NCI-H2081 (cell line): ENCODE results near the gene HECW1.
"Not testable (repeated sequence)": the region's sequence is repeated elsewhere in the genome, so short reads cannot be mapped to it uniquely, and the experiment has no call there.

Source experiments
- DNase-seq, 2 experiments: peaks; one replicate each; lab custom pipeline; 2025; lab: John Stamatoyannopoulos, UW

HECW1 gene

DNA sequence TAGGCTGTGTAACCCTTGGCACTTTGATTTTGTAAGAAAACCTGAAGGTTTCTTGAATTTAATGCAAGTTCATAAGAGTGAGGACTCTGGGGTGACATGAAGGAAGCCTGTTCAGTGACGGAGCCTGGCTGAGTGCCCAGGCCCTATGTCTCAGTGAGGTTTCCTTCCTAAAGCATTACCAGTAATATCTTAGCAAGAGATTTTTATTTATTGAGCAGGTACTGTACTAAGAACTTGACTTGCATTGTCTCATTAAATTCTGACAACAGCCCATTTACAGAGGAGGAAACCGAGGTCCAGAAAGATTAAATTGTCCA lies 197.2 kb downstream of the HECW1 start:
- no peak for DNase-seq

DNA sequence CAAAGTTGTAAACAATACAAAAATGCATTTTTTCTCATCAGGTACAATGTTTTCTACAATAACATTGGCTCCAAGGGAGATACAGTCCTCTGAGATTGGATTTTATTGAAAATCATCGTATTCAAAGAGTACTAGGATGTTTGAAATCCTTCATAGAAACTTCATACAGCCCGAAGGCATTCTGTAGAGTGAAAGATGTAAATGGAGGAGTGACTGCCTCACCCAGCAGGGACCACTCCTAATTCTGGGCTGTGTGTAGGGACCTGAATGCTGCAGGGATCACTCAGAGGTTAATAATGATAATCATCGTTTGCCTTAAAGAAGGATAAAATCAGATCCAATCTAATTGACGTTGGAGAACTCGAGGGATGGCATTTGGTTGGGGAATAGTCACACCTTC lies 198.6 kb downstream of the HECW1 start:
- no peak for DNase-seq

DNA sequence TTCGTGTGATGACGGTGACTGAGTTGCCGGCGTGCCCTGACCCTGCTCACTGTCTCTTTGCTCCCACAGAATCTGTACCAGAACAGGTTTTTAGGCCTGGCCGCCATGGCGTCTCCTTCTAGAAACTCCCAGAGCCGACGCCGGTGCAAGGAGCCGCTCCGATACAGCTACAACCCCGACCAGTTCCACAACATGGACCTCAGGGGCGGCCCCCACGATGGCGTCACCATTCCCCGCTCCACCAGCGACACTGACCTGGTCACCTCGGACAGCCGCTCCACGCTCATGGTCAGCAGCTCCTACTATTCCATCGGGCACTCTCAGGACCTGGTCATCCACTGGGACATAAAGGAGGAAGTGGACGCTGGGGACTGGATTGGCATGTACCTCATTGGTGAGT lies 199.2 kb downstream of the HECW1 start:
- DNase-seq: no peak

DNA sequence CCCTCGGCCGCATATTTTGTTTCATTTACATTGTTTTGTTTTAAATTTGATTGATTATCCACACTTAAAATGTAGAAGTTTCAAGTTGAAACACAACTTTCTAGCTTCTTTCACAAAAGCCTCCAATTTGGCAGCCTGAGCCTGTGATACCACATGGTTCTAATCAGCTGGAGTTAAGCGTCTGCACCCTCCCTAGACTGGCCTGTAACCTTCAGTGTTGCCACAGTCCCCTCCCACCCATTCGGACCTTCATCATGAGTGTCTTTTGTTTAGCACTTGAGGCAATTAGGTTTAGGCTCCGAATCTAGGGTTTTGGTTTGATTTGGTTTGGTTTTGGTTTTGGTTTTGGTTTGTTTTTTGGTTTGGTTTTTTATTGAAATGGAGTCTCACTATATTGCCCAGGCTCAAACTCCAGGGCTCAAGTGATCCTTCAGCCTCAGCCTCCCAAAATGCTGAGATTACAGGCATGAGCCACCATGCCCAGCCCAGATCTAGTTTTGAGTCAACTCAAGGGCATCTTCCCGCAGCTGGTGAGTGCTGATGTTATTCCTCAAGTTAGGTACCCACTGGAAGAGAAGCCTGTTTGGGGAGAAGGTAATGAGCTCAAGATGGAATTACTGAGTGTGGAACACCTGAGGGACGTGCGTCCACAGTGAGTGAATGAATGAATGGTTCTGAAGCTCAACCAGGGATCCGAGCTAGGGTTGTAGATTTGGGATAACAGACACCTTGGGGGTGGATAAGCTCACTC lies 201.4 kb downstream of the HECW1 start:
- no peak for DNase-seq

DNA sequence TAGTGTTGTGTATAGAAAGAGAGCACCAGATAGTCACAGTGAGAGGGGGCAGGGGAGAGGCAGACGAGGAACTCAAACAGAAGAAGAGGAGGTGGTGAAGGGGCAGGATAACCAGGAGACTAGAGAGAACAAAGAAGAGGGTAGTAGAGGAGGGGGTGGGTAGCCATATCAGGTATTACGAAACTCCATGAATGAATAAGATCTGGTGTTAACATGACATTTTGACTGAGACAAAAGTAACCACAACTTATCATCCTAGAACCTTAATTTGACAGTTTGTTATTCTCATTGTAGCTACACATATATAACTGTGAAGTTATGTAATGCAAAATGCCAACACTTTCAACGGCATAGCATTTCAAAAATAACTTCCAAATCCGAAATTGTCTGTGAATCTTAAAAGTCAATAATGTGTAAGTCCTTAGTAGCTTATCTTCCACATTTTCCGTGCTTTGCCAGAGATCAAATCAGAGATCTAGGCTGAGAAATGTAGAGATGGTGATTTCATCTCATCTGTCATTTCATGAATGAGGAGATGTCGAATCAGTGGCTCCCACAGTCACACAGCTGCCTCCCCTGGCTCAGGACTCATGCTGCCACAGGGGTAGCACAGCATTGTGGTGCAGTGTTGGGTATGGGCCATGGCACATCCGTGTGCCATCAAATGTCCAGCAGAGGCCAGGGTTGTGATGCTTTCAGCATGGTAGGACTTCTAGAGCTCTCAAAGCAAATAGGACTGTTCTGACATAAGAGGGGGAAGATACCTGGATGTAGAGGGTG lies 202.1 kb downstream of the HECW1 start:
- DNase-seq: no peak

DNA sequence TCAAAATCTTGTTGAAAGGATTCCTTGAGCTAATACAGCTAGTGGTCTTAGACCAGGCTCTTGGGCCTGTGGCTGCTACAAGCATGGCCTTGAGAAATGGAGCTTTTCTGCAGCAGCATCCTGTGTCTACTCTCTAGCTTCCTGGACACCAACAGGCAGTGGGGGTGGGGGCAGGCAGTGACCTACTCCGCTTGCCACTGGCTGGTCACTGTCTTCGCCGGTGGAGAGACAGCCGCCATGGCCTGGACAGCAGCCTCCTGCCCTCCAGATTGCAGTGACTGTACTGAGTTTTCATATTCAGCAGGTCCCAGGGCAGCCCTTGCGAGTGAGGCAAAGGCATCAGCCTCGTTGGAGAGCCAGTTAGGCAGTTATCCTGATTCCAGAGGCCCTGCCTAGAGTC lies 204.6 kb downstream of the HECW1 start:
- no peak for DNase-seq

DNA sequence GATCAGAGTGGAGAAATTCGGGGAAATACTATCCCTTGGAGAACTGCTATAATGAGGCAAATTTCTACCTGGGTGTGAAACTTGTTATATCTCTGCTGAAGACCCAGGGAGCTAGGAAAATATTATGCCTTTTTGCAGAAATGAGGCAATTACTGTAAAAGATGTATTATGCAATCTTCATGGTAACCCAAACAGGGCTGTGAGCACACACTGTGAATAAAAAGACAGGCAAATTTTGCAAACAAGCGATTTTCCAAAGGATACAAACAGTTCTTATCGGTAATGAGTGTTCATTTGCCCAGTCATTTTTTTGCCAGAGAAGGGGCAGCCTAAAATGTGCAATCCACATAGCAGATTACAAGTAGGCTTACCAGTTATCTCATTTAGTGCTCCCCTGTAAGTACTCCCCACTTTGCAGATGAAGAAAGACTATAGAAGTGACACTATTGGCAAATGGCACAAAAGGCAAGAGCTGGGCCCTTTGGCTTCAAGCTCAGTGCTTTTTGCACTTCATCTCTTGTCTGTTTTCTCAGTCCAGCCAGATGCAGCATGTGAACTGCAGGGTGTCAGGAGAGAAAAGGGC lies 205.8 kb downstream of the HECW1 start:
- no peak for DNase-seq

DNA sequence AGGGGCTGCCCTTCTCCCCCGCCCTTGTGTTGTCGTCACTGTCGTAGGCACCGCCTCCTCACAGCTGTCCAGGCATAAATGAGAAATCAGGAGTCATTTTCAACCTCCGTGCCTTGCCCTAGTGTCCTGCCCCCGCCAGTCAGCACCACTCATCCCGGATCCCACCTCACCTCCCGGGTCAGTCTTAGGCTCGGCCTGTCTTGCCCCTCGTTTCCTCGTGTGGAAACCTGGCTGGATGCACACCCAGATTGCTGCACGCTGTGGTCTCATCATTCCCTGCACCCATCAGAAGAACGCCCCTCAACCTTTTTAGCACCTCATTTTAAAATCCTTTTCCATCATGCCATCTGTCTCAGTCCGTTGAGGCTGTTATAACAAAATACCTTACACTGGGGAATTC lies 213.1 kb downstream of the HECW1 start:
- DNase-seq: no peak

DNA sequence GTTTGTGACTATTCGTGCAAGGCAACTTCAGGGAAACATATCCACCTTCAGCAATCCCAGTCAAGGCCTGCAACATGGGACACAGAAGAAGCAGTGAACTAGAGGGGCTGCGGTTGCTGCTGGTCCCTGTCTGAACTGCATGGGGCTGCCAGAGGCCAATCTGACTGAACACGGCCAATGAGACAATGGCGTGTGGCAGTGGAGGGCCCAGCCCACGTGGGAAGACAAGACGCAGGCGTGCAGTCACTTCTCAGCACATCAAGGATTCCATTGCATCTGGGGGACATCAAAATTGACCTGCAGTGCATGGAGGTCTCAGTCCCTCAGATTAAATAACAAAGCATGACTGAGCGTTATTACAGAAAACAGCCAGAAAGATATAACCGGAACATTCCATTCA lies 215.9 kb downstream of the HECW1 start:
- DNase-seq: no peak

DNA sequence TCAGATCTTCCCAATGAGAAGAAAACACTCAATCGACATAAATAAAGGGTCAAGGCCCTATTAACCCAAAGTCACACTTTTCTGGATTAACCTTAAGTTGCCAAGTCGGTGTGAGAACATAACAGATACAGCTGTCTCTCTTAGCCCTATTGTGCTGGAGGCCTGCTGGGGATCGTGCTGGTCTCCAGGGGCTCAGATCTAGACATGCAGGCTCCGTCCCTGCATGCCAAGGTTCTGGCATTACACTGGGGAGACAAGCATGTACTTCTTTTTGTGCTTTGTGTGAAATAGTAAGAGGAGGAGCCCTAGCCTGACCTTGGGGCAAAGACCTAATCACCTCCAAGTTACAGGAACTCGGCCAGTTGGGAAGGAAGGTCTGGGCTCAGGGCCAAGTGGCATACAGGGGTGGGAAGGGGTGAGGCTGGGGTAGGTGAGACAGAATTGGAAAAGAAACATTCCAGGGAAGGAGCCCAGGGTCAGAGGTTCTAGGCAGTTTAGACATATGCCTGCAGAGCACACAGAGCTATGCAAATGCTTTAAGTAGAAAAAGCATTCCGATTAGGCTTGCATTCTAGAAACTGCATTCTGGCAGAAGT lies 216.4 kb downstream of the HECW1 start:
- no peak for DNase-seq

DNA sequence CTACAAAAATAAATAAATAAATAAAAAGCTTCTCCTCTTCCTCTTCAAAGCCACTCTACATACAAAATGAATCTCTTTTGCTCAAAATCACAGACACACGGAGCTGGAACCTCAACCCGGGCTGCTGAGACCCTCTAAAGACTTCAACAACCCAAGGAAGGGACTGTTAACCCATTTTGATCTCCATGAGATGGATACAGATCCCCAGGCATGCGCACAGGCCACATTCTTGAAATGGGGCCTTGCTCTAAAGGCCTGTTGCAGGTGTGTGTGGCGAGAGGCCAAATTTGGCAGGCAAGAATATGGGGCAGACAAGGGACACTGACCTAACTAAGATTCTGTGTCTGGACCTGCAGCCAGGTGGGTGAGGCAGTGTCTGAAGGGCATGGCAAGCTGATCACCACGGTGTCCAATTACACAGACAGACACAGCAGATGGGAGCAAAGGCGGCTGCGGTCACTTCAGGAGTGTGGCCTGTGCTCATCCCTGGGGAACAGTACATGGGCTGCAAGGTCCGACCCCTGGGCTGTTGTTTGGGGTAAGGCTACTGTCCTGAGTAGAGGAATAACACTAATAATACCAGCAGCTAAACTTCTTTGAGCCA lies 219.8 kb downstream of the HECW1 start:
- DNase-seq: no peak

DNA sequence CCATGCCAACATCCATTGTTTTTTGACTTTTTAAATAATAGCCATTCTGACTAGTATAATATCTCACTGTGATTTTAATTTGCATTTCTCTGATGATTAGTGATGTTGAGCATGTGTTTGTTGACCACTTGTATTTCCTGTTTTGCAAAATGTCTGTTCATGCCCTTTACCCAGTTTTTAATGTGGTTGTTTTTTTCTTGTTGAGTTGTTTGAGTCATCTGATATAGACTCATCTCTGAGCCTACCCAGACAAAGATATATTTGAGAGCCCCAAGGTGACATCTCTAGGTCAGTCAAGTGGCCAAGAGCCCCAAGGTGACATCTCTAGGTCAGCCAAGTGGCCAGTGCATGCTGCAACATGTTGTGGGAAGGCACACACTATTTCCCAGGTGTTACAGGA lies 224.7 kb downstream of the HECW1 start:
- DNase-seq: no peak

DNA sequence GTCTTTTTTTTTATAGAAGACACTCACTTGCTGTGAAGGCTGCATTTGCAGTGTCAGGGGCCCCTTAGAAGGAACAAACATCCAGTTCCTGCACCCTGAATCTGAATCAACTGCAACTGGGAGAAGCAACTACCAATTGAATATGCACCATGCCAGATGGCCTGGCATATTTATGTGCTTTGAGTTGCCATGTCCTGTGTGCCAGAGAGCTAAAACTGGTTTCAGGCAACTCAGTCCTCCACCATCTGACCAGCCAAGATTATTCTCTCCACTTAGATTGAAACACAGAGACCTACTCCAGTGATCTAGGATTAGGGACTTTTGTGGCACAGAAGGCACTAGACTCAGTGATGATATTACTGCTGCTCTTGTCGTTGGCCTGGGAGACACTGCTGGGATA lies 225.4 kb downstream of the HECW1 start:
- DNase-seq: no peak

DNA sequence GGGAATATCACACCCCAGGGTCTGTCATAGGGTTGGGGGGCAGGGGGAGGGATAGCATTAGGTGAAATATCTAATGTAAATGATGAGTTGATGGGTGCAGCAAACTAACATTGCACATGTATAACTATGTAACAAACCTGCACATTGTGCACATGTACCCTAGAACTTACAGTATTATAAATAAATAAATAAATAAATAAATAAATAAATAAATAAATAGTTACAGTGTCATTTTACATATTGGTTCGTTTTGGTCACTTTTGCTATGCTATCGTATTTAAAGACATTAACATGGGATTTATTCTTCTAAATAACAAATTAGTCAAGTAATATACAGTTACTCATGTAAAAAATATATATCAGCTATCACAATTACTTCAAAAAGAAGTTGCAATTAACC lies 228.7 kb downstream of the HECW1 start:
- DNase-seq: no peak

DNA sequence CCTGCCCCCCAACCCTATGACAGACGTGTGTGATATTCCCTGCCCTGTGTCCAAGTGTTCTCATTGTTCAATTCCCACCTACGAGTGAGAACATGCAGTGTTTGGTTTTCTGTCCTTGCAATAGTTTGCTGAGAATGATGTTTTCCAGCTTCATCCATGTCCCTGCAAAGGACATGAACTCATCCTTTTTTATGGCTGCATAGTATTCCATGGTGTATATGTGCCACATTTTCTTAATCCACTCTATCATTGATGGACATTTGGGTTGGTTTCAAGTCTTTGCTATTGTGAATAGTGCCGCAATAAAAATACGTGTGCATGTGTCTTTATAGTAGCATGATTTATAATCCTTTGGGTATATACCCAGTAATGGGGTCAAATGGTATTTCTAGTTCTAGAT lies 231.0 kb downstream of the HECW1 start:
- DNase-seq: not testable (repeated sequence)

DNA sequence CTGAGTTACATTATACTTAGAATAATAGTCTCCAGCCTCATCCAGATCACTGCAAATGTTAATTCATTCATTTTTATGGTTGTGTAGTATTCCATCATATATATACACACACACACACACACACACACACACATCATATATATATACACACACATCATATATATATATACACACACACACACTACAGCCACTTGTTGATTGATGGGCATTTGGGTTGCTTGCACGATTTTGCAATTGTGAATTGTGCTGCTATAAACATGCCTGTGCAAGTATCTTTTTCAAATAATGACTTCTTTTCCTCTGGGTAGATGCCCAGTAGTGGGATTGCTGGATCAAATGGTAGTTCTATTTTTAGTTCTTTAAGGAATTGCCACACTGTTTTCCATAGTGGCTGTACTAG lies 233.2 kb downstream of the HECW1 start:
- DNase-seq: not testable (repeated sequence)

DNA sequence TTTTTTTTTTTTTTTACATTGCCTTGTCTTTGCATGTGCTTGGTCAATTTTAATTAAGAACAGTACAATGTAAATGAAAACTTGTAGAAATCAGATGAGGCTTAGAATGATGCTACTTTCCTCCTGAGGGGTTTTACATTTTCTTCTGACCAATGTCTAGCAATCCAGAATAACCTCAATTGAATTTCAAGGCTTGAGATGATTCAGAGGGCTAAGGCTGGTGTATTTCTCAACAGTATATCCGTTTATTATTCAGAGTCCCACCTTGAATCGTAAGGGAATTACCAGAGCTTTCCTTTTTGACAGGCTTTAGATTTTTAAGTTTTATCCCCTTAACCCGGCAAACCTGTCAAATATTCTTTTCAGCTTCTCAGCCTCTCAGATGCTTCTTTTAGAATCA lies 239.2 kb downstream of the HECW1 start:
- no peak for DNase-seq

DNA sequence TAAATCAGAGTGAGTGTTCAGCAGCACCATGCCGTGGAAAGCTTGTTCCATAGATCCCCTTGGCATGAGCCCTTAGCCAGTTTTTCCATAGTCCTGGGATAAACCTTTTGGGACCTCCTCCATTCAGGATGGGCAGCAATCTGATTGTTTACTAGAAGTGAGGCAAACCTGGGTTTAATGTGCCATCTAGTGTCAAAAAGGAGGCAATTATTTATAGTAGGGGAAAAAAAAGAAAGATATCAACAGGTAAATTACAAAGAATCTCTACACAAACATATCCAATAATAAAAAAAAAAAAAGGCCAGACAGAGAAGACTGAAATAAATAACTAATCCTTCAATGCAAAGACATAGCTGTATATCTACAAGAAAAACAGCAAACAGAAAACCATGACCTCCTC lies 241.5 kb downstream of the HECW1 start:
- no peak for DNase-seq

DNA sequence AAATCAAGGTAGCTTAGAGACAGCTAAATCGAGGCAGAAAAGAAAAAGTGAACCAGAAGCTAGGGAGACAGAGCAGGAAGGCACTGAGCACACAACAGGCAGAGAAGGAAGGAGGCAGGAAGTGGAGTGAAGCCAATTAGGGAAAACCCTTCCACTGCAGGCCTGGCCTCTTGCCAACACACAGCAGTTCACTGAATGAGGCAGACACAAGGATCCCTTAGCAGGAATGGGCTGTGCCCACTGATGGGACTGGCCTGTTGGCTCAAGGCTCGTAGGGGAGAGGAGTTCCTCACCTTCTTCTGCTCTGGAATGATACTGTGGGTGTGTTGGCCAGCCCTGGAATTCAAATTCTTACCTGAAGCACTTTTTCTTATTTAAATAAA lies 250.2 kb downstream of the HECW1 start:
- peak; percentile 9 to 46 for DNase-seq

DNA sequence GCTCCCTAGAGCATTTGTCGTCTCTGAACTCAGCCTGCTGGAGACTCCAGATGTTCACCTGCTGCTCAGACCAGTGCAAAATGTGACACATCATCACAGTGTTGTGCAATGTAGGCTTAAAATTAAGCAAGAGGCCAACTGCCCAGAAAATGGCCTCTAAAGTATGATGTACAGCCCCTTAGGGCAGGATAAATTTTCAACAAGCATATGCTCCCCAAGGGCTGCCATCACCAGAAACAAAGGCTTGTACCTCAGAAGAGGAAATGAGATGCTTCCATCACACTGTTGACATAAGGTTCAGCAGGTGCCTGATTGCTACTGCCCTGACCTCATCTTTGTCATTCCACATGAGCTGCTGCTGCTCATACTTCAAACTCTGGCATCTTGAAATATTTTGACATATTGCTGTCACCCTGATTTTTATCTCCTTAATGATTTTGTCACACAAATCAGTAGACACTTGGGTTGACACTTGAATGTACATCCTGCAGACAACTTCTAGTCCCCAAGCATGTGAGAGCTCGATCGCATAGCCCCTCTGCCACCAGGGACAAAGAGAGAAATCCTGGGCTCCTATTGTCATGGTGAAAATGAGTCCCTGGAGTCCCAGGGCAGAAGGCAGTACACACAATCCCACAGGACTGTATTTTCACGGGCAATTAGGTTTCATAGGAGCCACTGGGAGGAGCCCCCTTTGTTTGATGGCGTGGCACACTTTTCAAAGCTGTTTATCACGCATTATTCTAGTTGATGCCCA lies 250.8 kb downstream of the HECW1 start:
- DNase-seq: no peak

DNA sequence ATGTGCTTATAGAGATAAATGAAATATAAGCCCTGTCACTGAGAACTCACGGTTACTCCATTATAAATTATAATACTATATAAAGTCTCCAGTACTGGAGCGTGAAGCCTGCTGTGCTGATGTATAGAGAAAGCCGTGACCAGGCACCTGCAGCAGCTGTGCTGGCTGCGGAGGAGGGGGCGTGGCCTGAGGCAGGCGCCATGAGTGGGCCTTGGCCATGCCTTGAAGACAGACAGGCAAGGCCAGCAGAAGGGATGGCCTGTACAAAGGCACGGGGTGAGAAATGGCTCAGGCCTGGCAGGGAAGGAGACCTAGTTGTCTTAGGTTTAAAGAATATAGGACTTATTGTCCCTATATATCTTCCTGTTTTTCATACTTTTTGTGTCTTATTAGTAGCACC lies 251.9 kb downstream of the HECW1 start:
- DNase-seq: no peak
